H1 (cell line): Measurements from ENCODE around the gene LMNB1. TPM values are rescaled to one million over a fixed set of nuclear protein-coding genes. Genes with fewer than 3 reads are reported as not detected.

Experiments used
- CTCF ChIA-PET: fragments of 300-600 bp; sonication (Branson Sonifier 250); formaldehyde crosslinking; loops from one replicate; lab custom pipeline; 2021; ENCODE audit not compliant: partially characterized antibody; lab: Charles Lee
- POLR2A ChIA-PET: fragments of 300-600 bp; sonication (Branson Sonifier 250); formaldehyde crosslinking; loops from one replicate; lab custom pipeline; 2021; ENCODE audit warnings: inconsistent platforms; ENCODE audit not compliant: partially characterized antibody; lab: Charles Lee
- DNase-seq, 2 experiments: peaks; one replicate each; pipeline versions ENCODE4 v3.0.0 to v3.0.0-alpha.2; 2010 to 2022; ENCODE audit warnings: low spot score in 2 of 2, low read depth in 1 of 2, mixed read lengths in 1 of 2
- FAIRE-seq: peaks from 2 replicates; lab custom pipeline; 2011; peaks lifted over from hg19 to GRCh38; lab: Jason Lieb, UNC
- H2AFZ ChIP-seq: 2 replicates; pipeline ENCODE4 v1.8.1; 2012; ENCODE audit warnings: low read length, inconsistent platforms
- H2AK5ac ChIP-seq: 2 replicates; pipeline ENCODE4 v1.6.1; 2013; ENCODE audit warnings: low read depth, low read length
- H2BK120ac ChIP-seq: replicated peaks from 2 replicates; pipeline ENCODE3; 2013; ENCODE audit warnings: low read depth, low read length, inconsistent platforms
- H2BK12ac ChIP-seq: 2 replicates; pipeline ENCODE4 v1.6.1; 2013; ENCODE audit warnings: low read depth, low read length
- H2BK15ac ChIP-seq: 2 replicates; pipeline ENCODE4 v1.6.1; 2013; ENCODE audit warnings: low read length
- H2BK20ac ChIP-seq: 2 replicates; pipeline ENCODE4 v1.6.1; 2013; ENCODE audit warnings: low read length
- H2BK5ac ChIP-seq: 2 replicates; pipeline ENCODE4 v1.6.1; 2013; ENCODE audit warnings: low read depth, low read length
- H3K14ac ChIP-seq: 2 replicates; pipeline ENCODE4 v1.6.1; 2013; ENCODE audit warnings: inconsistent platforms; ENCODE audit not compliant: insufficient read length
- H3K18ac ChIP-seq: 2 replicates; pipeline ENCODE4 v1.6.1; 2013; ENCODE audit warnings: low read length; ENCODE audit errors: extremely low read depth
- H3K23ac ChIP-seq: 2 replicates; pipeline ENCODE4 v1.6.1; 2013; ENCODE audit warnings: inconsistent platforms; ENCODE audit not compliant: insufficient read length
- H3K23me2 ChIP-seq: 2 replicates; pipeline ENCODE4 v1.6.1; 2013; ENCODE audit warnings: low read depth, low read length
- H3K27ac ChIP-seq: 2 replicates; pipeline ENCODE4 v1.6.1; 2011; ENCODE audit warnings: low read depth, low read length, inconsistent platforms
- H3K27me3 ChIP-seq, 4 experiments: replicated peaks in 1 of 4; 1 replicate in 1 of 4; 2 replicates in 3 of 4; pipeline versions ENCODE4 v1.6.1 to v1.8.1; 2011 to 2013; ENCODE audit warnings: low read length in 3 of 4, mild to moderate bottlenecking in 3 of 4, inconsistent platforms in 2 of 4, mixed read lengths in 2 of 4, moderate library complexity in 1 of 4; ENCODE audit not compliant: control insufficient read depth in 3 of 4, insufficient read depth in 3 of 4; ENCODE audit errors: extremely low read depth in 1 of 4
- H3K36me3 ChIP-seq, 4 experiments: 2 replicates each; pipeline versions ENCODE4 v1.6.1 to v1.8.1; 2011 to 2013; ENCODE audit warnings: mild to moderate bottlenecking in 4 of 4, low read length in 3 of 4, moderate library complexity in 2 of 4, control low read depth in 1 of 4, inconsistent platforms in 1 of 4; ENCODE audit not compliant: insufficient read depth in 4 of 4, control insufficient read depth in 2 of 4
- H3K4ac ChIP-seq: replicated peaks from 2 replicates; pipeline ENCODE3; 2013; ENCODE audit warnings: low read length, low read depth, mixed read lengths, inconsistent platforms; ENCODE audit not compliant: insufficient read length
- H3K4me1 ChIP-seq, 4 experiments: replicated peaks in 1 of 4; 1 replicate in 1 of 4; 2 replicates in 3 of 4; pipeline versions ENCODE4 v1.6.1 to v1.8.1; 2011 to 2013; ENCODE audit warnings: low read length in 3 of 4, inconsistent platforms in 2 of 4, mixed read lengths in 1 of 4; ENCODE audit not compliant: insufficient read depth in 4 of 4, control insufficient read depth in 3 of 4
- H3K4me2 ChIP-seq, 2 experiments: 2 replicates each; pipeline versions ENCODE4 v1.6.1 to v1.8.1; 2011 to 2013; ENCODE audit warnings: low read depth in 2 of 2, low read length in 2 of 2, control low read depth in 1 of 2, inconsistent platforms in 1 of 2, mild to moderate bottlenecking in 1 of 2; ENCODE audit not compliant: insufficient read depth in 1 of 2
- H3K4me3 ChIP-seq, 4 experiments: fragments of 200-600, 300-600 bp in 1 of 4; sonication (generic), shearing (Covaris generic), sonication (Bioruptor Twin) in 1 of 4; 2 replicates each; pipeline versions ENCODE4 v1.5.1 to v1.8.1; 2011 to 2016; ENCODE audit warnings: low read length in 4 of 4, low read depth in 3 of 4, control low read depth in 2 of 4, inconsistent platforms in 2 of 4, mild to moderate bottlenecking in 2 of 4, mixed read lengths in 1 of 4, moderate library complexity in 1 of 4; ENCODE audit not compliant: insufficient read depth in 2 of 4; ENCODE audit errors: extremely low read depth in 1 of 4
- H3K56ac ChIP-seq: replicated peaks from 2 replicates; pipeline ENCODE3; 2013; ENCODE audit warnings: low read depth, mild to moderate bottlenecking, mixed read lengths, low read length, inconsistent platforms; ENCODE audit not compliant: insufficient read length
- H3K79me1 ChIP-seq: 2 replicates; pipeline ENCODE4 v1.6.1; 2013; ENCODE audit warnings: low read depth, low read length, control low read depth
- H3K79me2 ChIP-seq, 2 experiments: 2 replicates each; pipeline versions ENCODE4 v1.6.1 to v1.8.1; 2012 to 2013; ENCODE audit warnings: low read length in 2 of 2, mild to moderate bottlenecking in 2 of 2, inconsistent platforms in 1 of 2; ENCODE audit not compliant: insufficient read depth in 2 of 2, control insufficient read depth in 1 of 2
- H3K9ac ChIP-seq, 4 experiments: replicated peaks in 1 of 4; 1 replicate in 1 of 4; 2 replicates in 3 of 4; pipeline versions ENCODE4 v1.6.1 to v1.8.1; 2011 to 2013; ENCODE audit warnings: low read depth in 3 of 4, low read length in 3 of 4, control low read depth in 2 of 4, mild to moderate bottlenecking in 2 of 4, moderate library complexity in 2 of 4, inconsistent platforms in 1 of 4; ENCODE audit errors: extremely low read depth in 1 of 4
- H3K9me3 ChIP-seq, 2 experiments: 2 replicates each; pipeline versions ENCODE4 v1.6.1 to v1.8.1; 2012 to 2013; ENCODE audit warnings: mild to moderate bottlenecking in 2 of 2, moderate library complexity in 2 of 2, control low read depth in 1 of 2, inconsistent platforms in 1 of 2, low read depth in 1 of 2, low read length in 1 of 2, mixed read lengths in 1 of 2; ENCODE audit not compliant: insufficient read depth in 2 of 2
- H4K20me1 ChIP-seq, 2 experiments: replicated peaks in 1 of 2; 2 replicates each; pipeline versions ENCODE3 to v1.8.1; 2011 to 2013; ENCODE audit warnings: inconsistent platforms in 2 of 2, low read length in 2 of 2, mild to moderate bottlenecking in 1 of 2; ENCODE audit not compliant: insufficient read depth in 2 of 2, control insufficient read depth in 1 of 2
- H4K5ac ChIP-seq: 2 replicates; pipeline ENCODE4 v1.6.1; 2013; ENCODE audit warnings: low read length, low read depth, mixed read lengths, inconsistent platforms; ENCODE audit not compliant: insufficient read length
- H4K8ac ChIP-seq: 2 replicates; pipeline ENCODE4 v1.8.0; 2013; ENCODE audit warnings: mild to moderate bottlenecking, moderate library complexity, low read length, inconsistent platforms; ENCODE audit not compliant: insufficient read depth; ENCODE audit errors: extremely low read depth
- H4K91ac ChIP-seq: replicated peaks from 2 replicates; pipeline ENCODE3; 2013; ENCODE audit warnings: low read length, mixed read lengths, inconsistent platforms; ENCODE audit not compliant: insufficient read length
- BCL11A ChIP-seq, 2 experiments: IDR thresholded peaks; one replicate each; pipeline ENCODE4 v1.6.1; 2011; ENCODE audit warnings: low read depth in 2 of 2, low read length in 2 of 2, mild to moderate bottlenecking in 2 of 2
- EGR1 ChIP-seq: IDR thresholded peaks from 2 replicates; pipeline ENCODE4 v1.6.1; 2011; ENCODE audit warnings: low read depth, low read length, borderline replicate concordance
- EP300 ChIP-seq, 2 experiments: IDR thresholded peaks; 1 replicate in 1 of 2; 2 replicates in 1 of 2; pipeline ENCODE4 v1.6.1; 2011 to 2012; ENCODE audit warnings: low read depth in 2 of 2, low read length in 2 of 2, mild to moderate bottlenecking in 2 of 2, borderline replicate concordance in 1 of 2, inconsistent platforms in 1 of 2, moderate library complexity in 1 of 2
- GABPA ChIP-seq: IDR thresholded peaks from 2 replicates; pipeline ENCODE4 v1.6.1; 2011; ENCODE audit warnings: mild to moderate bottlenecking, low read length, moderate library complexity, borderline replicate concordance; ENCODE audit not compliant: insufficient read depth
- HDAC6 ChIP-seq: IDR thresholded peaks from one replicate; pipeline ENCODE4 v1.7.1; 2012; ENCODE audit warnings: low read depth, mild to moderate bottlenecking, inconsistent platforms, low read length, moderate library complexity
- JUND ChIP-seq: IDR thresholded peaks from 2 replicates; pipeline ENCODE4 v1.6.1; 2011; ENCODE audit warnings: mild to moderate bottlenecking, improper control_type of control experiment, low read length
- KDM4A ChIP-seq: IDR thresholded peaks from one replicate; pipeline ENCODE4 v1.7.1; 2012; ENCODE audit warnings: low read depth, mild to moderate bottlenecking, moderate library complexity, low read length, inconsistent platforms; ENCODE audit not compliant: severe bottlenecking
- MAFK ChIP-seq: IDR thresholded peaks from 2 replicates; pipeline ENCODE4 v1.6.1; 2012; ENCODE audit warnings: low read depth, mild to moderate bottlenecking, improper control_type of control experiment, low read length
- RXRA ChIP-seq: IDR thresholded peaks from 2 replicates; pipeline ENCODE4 v1.6.1; 2011; ENCODE audit warnings: low read depth, mild to moderate bottlenecking, low read length, moderate library complexity; ENCODE audit not compliant: insufficient read depth
- SUZ12 ChIP-seq: fragments of 200-600 bp; sonication (generic); IDR thresholded peaks from 2 replicates; pipeline ENCODE4 v1.6.1; 2012; ENCODE audit warnings: mild to moderate bottlenecking, inconsistent platforms, low read length, moderate library complexity, mixed read lengths
- WGBS, 2 experiments: shearing (Covaris generic) in 1 of 2; methylation state at CpG; one replicate each; pipeline versions ENCODE4 v1.1.6 to v1.1.7; 2013 to 2015; ENCODE audit warnings: low lambda C conversion rate in 2 of 2, mixed read lengths in 2 of 2, inconsistent platforms in 1 of 2, low coverage in 1 of 2, missing lambda C conversion rate in 1 of 2; ENCODE audit not compliant: insufficient replicate concordance in 2 of 2, insufficient coverage in 1 of 2, insufficient read length in 1 of 2; ENCODE audit errors: extremely low coverage in 1 of 2, missing lambda C conversion rate in 1 of 2; 5-methylcytosine and 5-hydroxymethylcytosine counted together
- polyA plus RNA-seq, 7 experiments: library from polyadenylated mRNA; depleted of rRNA in 3 of 7; stranded (reverse) in 5 of 7; unstranded in 2 of 7; fragments of >200 nt in 5 of 7; fragments of 200-250 nt in 2 of 7; gene quantifications; 1 replicate in 5 of 7; 2 replicates in 1 of 7; 4 replicates in 1 of 7; pipeline versions ENCODE4 v1.2.1 to v1.2.3, GENCODE V29; 2011 to 2013; ENCODE audit warnings: missing spikeins in 2 of 7, mixed read lengths in 2 of 7
- total RNA-seq: library from RNA; stranded (reverse); fragmentation: NEBNext Ultra II Directional; extraction: Animal tissue kit (Norgen Biotek cat#: 25700); gene quantifications from 2 replicates; pipeline ENCODE4 v1.2.1, GENCODE V29; 2021
- TF ChIP-seq, protein P1 (sequence below): IDR thresholded peaks from 2 replicates; pipeline ENCODE4 v1.6.1; 2011; ENCODE audit warnings: low read depth, mild to moderate bottlenecking, low read length; ENCODE audit not compliant: insufficient read depth

LMNB1 gene
- total and polyA plus RNA-seq, 2 of the 8 experiments (the other 6 are each of a cell fraction or from before 2014, with no cell fraction given) = 73.5 to 225 TPM

GRCh38 chr5:126810596-126811380 is 33.9 kb downstream of the LMNB1 start:
- Histone ChIP-seq H4K20me1 (peaks cover 0 to 1% of the 10 kb centered on the region in 2 experiments), H2BK12ac (no peak overlapping the region), H3K27me3 (no peaks in the 10 kb centered on the region), H3K36me3 (peaks cover 29 to 83% (median 59%) of the 10 kb centered on the region in 4 experiments), H2AFZ (no peak overlapping the region), H3K9ac (no peak overlapping the region), H3K9me3 (no peaks in the 10 kb centered on the region), H2BK20ac (no peak overlapping the region), H3K23me2 (no peaks in the 10 kb centered on the region), H2BK120ac (no peak overlapping the region), H3K27ac (no peak overlapping the region), H3K4ac (no peak overlapping the region), H3K79me1 (peaks cover 2% of the 10 kb centered on the region; the same call in 1 of the 2 replicates), H4K91ac (no peak overlapping the region), H3K56ac (no peak overlapping the region), H3K4me2 (no peak overlapping the region), H3K14ac (no peak overlapping the region), H3K18ac (no peak overlapping the region), H4K8ac (no peak overlapping the region), H4K5ac (no peak overlapping the region), H2BK5ac (no peak overlapping the region), H3K79me2 (peaks cover 0 to 15% of the 10 kb centered on the region in 2 experiments; a peak in 1 of 4 replicates), H3K4me3 (no peak overlapping the region), H2AK5ac (no peak overlapping the region), H3K4me1 (no peaks in the 10 kb centered on the region), H3K23ac (no peak overlapping the region), H2BK15ac (no peak overlapping the region)
- DNase-seq (no peak), FAIRE-seq (no peak)
- ChIA-PET CTCF (interaction anchor here (0.6 to 6.1 kb wide), 6 partner anchors 31 to 155 kb away, joined by 3 to 65 read pairs (median 6); no protein-coding TSS in a partner anchor), POLR2A (interaction anchor here (1.0 to 1.6 kb wide), 2 partner anchors 10 kb away, joined by 3 to 4 read pairs; no protein-coding TSS in a partner anchor)
- WGBS, 2 experiments = 87% methylated on average over 4 of the region's 4 CpGs; no CpG with 5 or more reads in 1 of the 2 experiments
- TF ChIP-seq MAFK = no peak
- TF ChIP-seq, protein P1, sequence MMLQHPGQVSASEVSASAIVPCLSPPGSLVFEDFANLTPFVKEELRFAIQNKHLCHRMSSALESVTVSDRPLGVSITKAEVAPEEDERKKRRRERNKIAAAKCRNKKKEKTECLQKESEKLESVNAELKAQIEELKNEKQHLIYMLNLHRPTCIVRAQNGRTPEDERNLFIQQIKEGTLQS = no peak
- no peak for TF ChIP-seq GABPA
- TF ChIP-seq JUND = no peak
- no peak for TF ChIP-seq BCL11A (IDR thresholded peaks at IDR 0.05; ENCODE audit: low read depth in 2 of 2, low read length in 2 of 2)
- no peak for TF ChIP-seq EP300 (IDR thresholded peaks at IDR 0.05; ENCODE audit: borderline replicate concordance in 1 of 2, low read depth in 2 of 2, low read length in 2 of 2)
- no peak for TF ChIP-seq KDM4A
- no peak for TF ChIP-seq EGR1
- TF ChIP-seq SUZ12 = no peak
- no peak for TF ChIP-seq HDAC6
- no peak for TF ChIP-seq RXRA
